Left ventricle myocardium inferior (tissue), 1 donor: Measurements from ENCODE around the gene MGMT. TPM values are rescaled to one million over a fixed set of nuclear protein-coding genes. Genes with fewer than 3 reads are reported as not detected.
A peak's percentile ranks its signal among the peaks of the same experiment; 100 is the strongest.

ENCODE experiments used
- DNase-seq: peaks from one replicate; pipeline ENCODE4 v3.0.0-alpha.2; 2020
- H3K27ac ChIP-seq: fragments of 200-600 bp; replicated peaks from 2 replicates; pipeline ENCODE4 v1.8.0; 2021
- H3K27me3 ChIP-seq: fragments of 200-600 bp; 2 replicates; pipeline ENCODE4 v1.8.0; 2021; ENCODE audit warnings: low read depth
- H3K36me3 ChIP-seq: fragments of 200-600 bp; 2 replicates; pipeline ENCODE4 v1.8.0; 2021
- H3K4me1 ChIP-seq: fragments of 200-600 bp; 2 replicates; pipeline ENCODE4 v1.8.0; 2021
- H3K4me3 ChIP-seq: fragments of 200-600 bp; 2 replicates; pipeline ENCODE4 v1.8.0; 2021; ENCODE audit warnings: mild to moderate bottlenecking, moderate library complexity
- H3K9me3 ChIP-seq: fragments of 200-600 bp; replicated peaks from 2 replicates; pipeline ENCODE4 v1.8.0; 2021
- intact Hi-C: fragments of 100-400 bp; cut with micrococcal nuclease; formaldehyde crosslinking; loops from one replicate; pipeline ENCODE4 v1.11.0; 2022
- total RNA-seq: library from RNA; stranded (reverse); fragmentation: NEBNext Ultra II Directional; extraction: Animal tissue kit (Norgen Biotek cat#: 25700); gene quantifications from one replicate; pipeline ENCODE4 v1.2.1, GENCODE V29; 2021
- TF ChIP-seq, protein P1 (sequence below): fragments of 200-600 bp; IDR thresholded peaks from 2 replicates; pipeline ENCODE4 v1.8.0; 2021; ENCODE audit warnings: antibody characterized with exemption, mild to moderate bottlenecking, borderline replicate concordance
- donor health status: DM: no; HTN: yes; CAD: no; lungs with severe emphysema.

Gene MGMT
- total RNA-seq, 1 donor from 2014 or later = 15.4 TPM

GRCh38 chr10:129624526-129624925, 157.5 kb downstream of the MGMT start:
- intact Hi-C loops = no loop called here
- H3K4me1 ChIP-seq = peaks cover 33% of the 10 kb centered on the region

DNA sequence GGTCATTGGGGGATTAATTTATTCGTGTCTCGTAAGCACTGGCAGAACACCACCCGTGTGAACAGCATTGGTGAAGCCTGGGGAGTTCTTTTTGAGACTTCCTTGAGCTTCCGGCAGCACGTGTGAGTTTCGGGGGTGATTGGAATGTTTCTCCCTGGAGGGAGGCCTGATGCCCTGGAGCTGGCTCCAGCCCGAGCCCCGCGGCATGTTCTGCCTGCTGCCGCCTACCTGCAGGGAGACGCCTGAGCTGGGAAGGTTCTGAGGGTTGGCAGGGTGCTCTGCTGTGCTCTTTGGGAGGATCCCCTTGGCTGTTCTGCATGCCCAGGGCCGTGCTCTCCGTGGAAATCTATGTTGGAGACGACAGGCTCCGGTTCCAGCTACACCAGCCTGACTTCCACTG, 159.3 kb downstream of the MGMT start:
- intact Hi-C loops = no loop called here

More at GRCh38 chr10:129624526-129624925, 157.5 kb downstream of the MGMT start:
- H3K9me3 ChIP-seq = no peaks in the 10 kb centered on the region
- H3K36me3 ChIP-seq = no peaks in the 10 kb centered on the region
- TF ChIP-seq, protein P1, sequence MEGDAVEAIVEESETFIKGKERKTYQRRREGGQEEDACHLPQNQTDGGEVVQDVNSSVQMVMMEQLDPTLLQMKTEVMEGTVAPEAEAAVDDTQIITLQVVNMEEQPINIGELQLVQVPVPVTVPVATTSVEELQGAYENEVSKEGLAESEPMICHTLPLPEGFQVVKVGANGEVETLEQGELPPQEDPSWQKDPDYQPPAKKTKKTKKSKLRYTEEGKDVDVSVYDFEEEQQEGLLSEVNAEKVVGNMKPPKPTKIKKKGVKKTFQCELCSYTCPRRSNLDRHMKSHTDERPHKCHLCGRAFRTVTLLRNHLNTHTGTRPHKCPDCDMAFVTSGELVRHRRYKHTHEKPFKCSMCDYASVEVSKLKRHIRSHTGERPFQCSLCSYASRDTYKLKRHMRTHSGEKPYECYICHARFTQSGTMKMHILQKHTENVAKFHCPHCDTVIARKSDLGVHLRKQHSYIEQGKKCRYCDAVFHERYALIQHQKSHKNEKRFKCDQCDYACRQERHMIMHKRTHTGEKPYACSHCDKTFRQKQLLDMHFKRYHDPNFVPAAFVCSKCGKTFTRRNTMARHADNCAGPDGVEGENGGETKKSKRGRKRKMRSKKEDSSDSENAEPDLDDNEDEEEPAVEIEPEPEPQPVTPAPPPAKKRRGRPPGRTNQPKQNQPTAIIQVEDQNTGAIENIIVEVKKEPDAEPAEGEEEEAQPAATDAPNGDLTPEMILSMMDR = no peak
- H3K27ac ChIP-seq = no peak overlapping the region
- no peak for DNase-seq
- no peak overlapping the region for H3K4me3 ChIP-seq
- no peaks in the 10 kb centered on the region for H3K27me3 ChIP-seq

DNA sequence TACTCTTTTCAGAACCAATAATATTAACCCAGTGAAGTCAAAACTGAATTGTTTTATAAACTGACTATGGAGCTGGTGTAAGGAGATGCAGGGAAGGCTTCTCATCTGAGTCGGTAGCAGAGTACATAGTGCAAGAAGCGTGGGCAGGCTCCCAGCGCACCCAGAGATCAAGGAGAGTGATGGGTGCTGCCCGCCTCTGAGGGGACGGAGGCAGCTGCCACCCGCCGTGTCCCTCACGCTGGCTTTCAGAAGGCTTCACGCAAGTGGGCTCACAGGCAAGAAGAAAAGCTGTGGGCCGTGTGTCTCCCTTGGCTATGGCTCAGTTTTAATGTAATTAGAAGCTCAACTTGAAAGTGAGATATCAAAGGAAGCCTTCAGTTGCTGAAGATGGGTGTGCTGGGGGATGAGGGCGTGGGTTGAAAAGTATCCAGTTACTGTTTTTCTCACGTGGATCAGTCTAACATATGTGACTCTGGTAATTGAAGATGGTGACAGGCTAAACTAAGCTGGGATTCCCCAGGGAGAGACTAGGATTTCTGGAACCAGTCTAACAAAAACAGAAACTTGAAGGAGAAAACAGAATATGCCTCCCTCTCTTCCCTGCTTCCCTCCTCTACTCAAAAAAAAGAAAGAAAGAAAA, 159.9 kb downstream of the MGMT start:
- intact Hi-C loops = no loop called here
- Histone ChIP-seq H3K36me3 (no peaks in the 10 kb centered on the region), H3K9me3 (no peaks in the 10 kb centered on the region), H3K4me1 (peaks cover 33% of the 10 kb centered on the region), H3K4me3 (peak overlapping the region; percentile 22), H3K27me3 (no peaks in the 10 kb centered on the region), H3K27ac (peak overlapping the region; percentile 50)
- TF ChIP-seq, protein P1 = no peak
- no peak for DNase-seq

More for the DNA sequence above, 159.3 kb downstream of the MGMT start:
- Histone ChIP-seq H3K36me3 (no peaks in the 10 kb centered on the region), H3K9me3 (no peaks in the 10 kb centered on the region), H3K4me1 (peaks cover 33% of the 10 kb centered on the region), H3K27ac (peak overlapping the region; percentile 50), H3K4me3 (peak overlapping the region; percentile 22), H3K27me3 (no peaks in the 10 kb centered on the region)
- no peak for DNase-seq
- TF ChIP-seq, protein P1 = no peak

- Histone ChIP-seq H3K36me3 (no peaks in the 10 kb centered on the region), H3K27me3 (no peaks in the 10 kb centered on the region), H3K4me1 (peaks cover 33% of the 10 kb centered on the region), H3K4me3 (peak overlapping the region; percentile 22), H3K27ac (peak overlapping the region; percentile 50), H3K9me3 (no peaks in the 10 kb centered on the region)
- intact Hi-C loops = no loop called here
- TF ChIP-seq, protein P1 = no peak
- no peak for DNase-seq
These were observed 160.4 kb downstream of the MGMT start for GRCh38 chr10:129627442-129627841.

DNA sequence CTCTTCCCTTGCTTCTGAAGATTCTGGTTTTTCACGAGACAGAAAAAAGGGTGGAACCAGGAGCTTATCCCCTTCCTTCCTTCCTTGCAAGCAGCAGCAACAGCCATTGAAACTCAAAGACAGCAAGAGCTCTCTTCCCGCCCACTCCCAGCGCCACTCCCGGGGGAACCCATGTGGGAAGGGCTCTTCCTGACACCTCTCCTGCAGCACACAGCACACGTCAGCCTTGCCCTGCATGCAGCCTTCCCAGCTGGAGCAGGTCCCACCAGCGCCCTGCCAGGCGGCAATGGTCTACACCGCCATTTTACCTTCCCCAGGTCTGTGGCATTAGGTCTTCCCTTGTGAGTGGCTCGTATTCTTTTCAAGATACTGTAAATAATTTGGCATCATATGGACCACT, 161.8 kb downstream of the MGMT start:
- peak overlapping the region; percentile 50 for H3K27ac ChIP-seq
- intact Hi-C loops = no loop called here
- no peaks in the 10 kb centered on the region for H3K27me3 ChIP-seq
- TF ChIP-seq, protein P1 = no peak
- H3K36me3 ChIP-seq = no peaks in the 10 kb centered on the region
- peak overlapping the region; percentile 27 for H3K4me3 ChIP-seq
- H3K9me3 ChIP-seq = peaks cover 4% of the 10 kb centered on the region
- no peak for DNase-seq
- peaks cover 33% of the 10 kb centered on the region for H3K4me1 ChIP-seq
